ENCODE measurements around the gene ZNF655. TPM values are rescaled to one million over a fixed set of nuclear protein-coding genes. Genes with fewer than 3 reads are reported as not detected.

Gene ZNF655
- polyA plus RNA-seq, 3 donors, result 61.6 to 151 (median 62.2) TPM

DNA sequence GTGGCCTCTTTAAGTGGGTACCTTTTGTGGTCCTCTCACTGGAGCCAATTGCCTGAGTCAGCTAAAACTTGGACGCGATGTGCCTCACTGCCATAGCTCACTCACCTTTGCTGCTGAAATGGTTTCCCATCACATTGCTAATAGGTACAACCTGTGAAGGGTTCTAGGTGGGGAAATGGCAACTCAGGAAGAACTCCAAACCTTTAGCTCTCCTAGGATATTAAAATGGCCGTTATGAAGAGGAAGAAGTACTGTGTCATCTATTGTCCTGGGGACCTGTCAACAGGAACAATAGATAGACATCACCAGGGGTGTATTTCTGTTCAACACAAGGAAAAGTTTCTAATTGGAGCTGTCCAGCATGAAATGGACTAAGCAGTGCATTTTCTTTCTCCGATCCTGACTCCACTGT, 1.2 kb upstream of the ZNF655 start:
- Histone ChIP-seq H3K27ac (ENCODE audit: low read depth in 1 of 2, low read length in 2 of 2) (peak overlapping the region in 1 of 2 donors; percentile 99), H3K4me3 (replicated peaks in 1 of 3; ENCODE audit: low read depth in 2 of 3, low read length in 3 of 3) (peak overlapping the region; percentile 71 to 97 (median 80))

DNA sequence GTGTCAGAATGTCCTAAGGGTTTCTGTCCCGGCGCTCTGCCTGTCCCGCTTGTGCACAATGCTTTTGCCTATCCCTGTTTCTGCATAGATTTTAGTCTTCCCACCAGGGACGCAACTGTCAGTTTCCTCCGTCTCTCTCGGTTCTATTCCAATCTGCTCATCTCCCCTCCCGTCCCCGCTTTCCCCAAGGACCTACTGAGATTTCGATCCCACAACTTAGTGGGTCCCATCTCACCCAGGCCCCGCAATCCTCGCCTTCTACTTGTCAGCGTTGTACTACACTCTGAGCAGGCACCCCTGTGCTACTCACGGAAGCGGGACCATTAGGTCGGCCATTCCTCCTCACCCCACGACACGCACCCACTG, 519 bp upstream of the ZNF655 start:
- Histone ChIP-seq H3K27me3 (ENCODE audit: control insufficient read depth in 2 of 2, insufficient read depth in 2 of 2, low read length in 2 of 2) (no peaks in the 10 kb centered on the region), H3K9me3 (replicated peaks in 1 of 2; ENCODE audit: control insufficient read depth in 1 of 2, insufficient read depth in 1 of 2, low read length in 2 of 2) (no peaks in the 10 kb centered on the region), H3K4me3 (replicated peaks in 1 of 3; ENCODE audit: low read depth in 2 of 3, low read length in 3 of 3) (peak overlapping the region; percentile 71 to 97 (median 80)), H3K4me2 (replicated peaks; ENCODE audit: extremely low read depth, low read length, poor library complexity, severe bottlenecking) (peak overlapping the region; percentile 92), H3K27ac (ENCODE audit: low read depth in 1 of 2, low read length in 2 of 2) (peak overlapping the region; percentile 94 to 99), H3K4me1 (ENCODE audit: control insufficient read depth in 1 of 2, insufficient read depth in 2 of 2, low read length in 2 of 2) (peaks cover 23 to 57% of the 10 kb centered on the region in 2 donors), H3K9ac (ENCODE audit: insufficient read depth, low read length, poor library complexity, severe bottlenecking) (peak overlapping the region; percentile 96), H4K20me1 (ENCODE audit: insufficient read depth, low read length) (peaks cover 13% of the 10 kb centered on the region), H3K79me2 (ENCODE audit: insufficient read depth, low read length) (peaks cover 72% of the 10 kb centered on the region), H3K36me3 (replicated peaks in 1 of 2; ENCODE audit: control insufficient read depth in 1 of 2, insufficient read depth in 2 of 2, low read length in 2 of 2) (peaks cover 26 to 42% of the 10 kb centered on the region in 2 donors), H2AFZ (ENCODE audit: insufficient read depth, low read depth, low read length, poor library complexity, severe bottlenecking) (peak overlapping the region; percentile 94)
- 2% methylated on average over 14 of the region's 17 CpGs for WGBS (ENCODE audit: insufficient coverage)
- Mint-ChIP-seq H3K27me3 (ENCODE audit: low read depth in 3 of 3) (peaks cover 0 to 2% (median 0%) of the 10 kb centered on the region in 3 donors), H3K27ac (peak overlapping the region; percentile 97 to 100 (median 99)), H3K9me3 (no peaks in the 10 kb centered on the region), H3K4me1 (peaks cover 53% of the 10 kb centered on the region), H3K36me3 (peaks cover 45 to 52% of the 10 kb centered on the region in 2 donors), H3K4me3 (peak overlapping the region; percentile 94 to 99)
- TF ChIP-seq CTCF (IDR thresholded peaks at IDR 0.05), result no peak
- intact Hi-C loops (cut with micrococcal nuclease), result loop anchor here (2.0 to 5.0 kb wide), 2 partner anchors 53 to 59 kb away; partner anchors contain the start of genes ZKSCAN5 (in 2 of the 2) and ZSCAN25 (in 1 of the 2)
- DNase-seq, result peak in 1 of 3 donors; percentile 13

More for the DNA sequence above, 1.2 kb upstream of the ZNF655 start:
- peaks cover 28 to 54% of the 10 kb centered on the region in 2 donors for H3K4me1 ChIP-seq (ENCODE audit: control insufficient read depth in 1 of 2, insufficient read depth in 2 of 2, low read length in 2 of 2)
- Mint-ChIP-seq H3K36me3 (peaks cover 37 to 44% of the 10 kb centered on the region in 2 donors), H3K9me3 (no peaks in the 10 kb centered on the region), H3K4me1 (peaks cover 51% of the 10 kb centered on the region), H3K4me3 (peak overlapping the region; percentile 94 to 99), H3K27ac (peak overlapping the region; percentile 97 to 100 (median 99)), H3K27me3 (ENCODE audit: low read depth in 3 of 3) (peaks cover 0 to 2% (median 0%) of the 10 kb centered on the region in 3 donors)
- H3K27me3 ChIP-seq (ENCODE audit: control insufficient read depth in 2 of 2, insufficient read depth in 2 of 2, low read length in 2 of 2), result no peaks in the 10 kb centered on the region
- intact Hi-C loops (cut with micrococcal nuclease), result loop anchor here in 1 of 2 donors (5.0 kb wide), 1 partner anchor 60 kb away; the partner anchor contains the start of gene ZSCAN25
- H4K20me1 ChIP-seq (ENCODE audit: insufficient read depth, low read length), result peaks cover 6% of the 10 kb centered on the region
- H3K4me2 ChIP-seq (replicated peaks; ENCODE audit: extremely low read depth, low read length, poor library complexity, severe bottlenecking), result peak overlapping the region; percentile 92
- H3K36me3 ChIP-seq (replicated peaks in 1 of 2; ENCODE audit: control insufficient read depth in 1 of 2, insufficient read depth in 2 of 2, low read length in 2 of 2), result peaks cover 19 to 34% of the 10 kb centered on the region in 2 donors
- H3K79me2 ChIP-seq (ENCODE audit: insufficient read depth, low read length), result peaks cover 65% of the 10 kb centered on the region
- no peak for DNase-seq
- WGBS (ENCODE audit: insufficient coverage), result 40% methylated on average over 1 of the region's 4 CpGs
- peak overlapping the region; percentile 94 for H2AFZ ChIP-seq (ENCODE audit: insufficient read depth, low read depth, low read length, poor library complexity, severe bottlenecking)
- no peaks in the 10 kb centered on the region for H3K9me3 ChIP-seq (replicated peaks in 1 of 2; ENCODE audit: control insufficient read depth in 1 of 2, insufficient read depth in 1 of 2, low read length in 2 of 2)
- no peak for TF ChIP-seq CTCF (IDR thresholded peaks at IDR 0.05)
- peak overlapping the region; percentile 96 for H3K9ac ChIP-seq (ENCODE audit: insufficient read depth, low read length, poor library complexity, severe bottlenecking)

All from CD14-positive monocyte (primary cell).